ENCODE measurements around the gene KRT79.

KRT79 gene

GRCh38 chr12:52876372-52876771 is 42.3 kb upstream of the KRT79 start:
- no peak for TF ChIP-seq FOXP2 (optimal IDR thresholded peaks at IDR 0.05; ENCODE audit: borderline replicate concordance, extremely low read depth, extremely low read length, insufficient read depth)
- TF ChIP-seq TAF1 (IDR thresholded peaks at IDR 0.05; ENCODE audit: borderline replicate concordance, insufficient read depth, low read length): no peak
- no peak for TF ChIP-seq POLR2AphosphoS5 (IDR thresholded peaks at IDR 0.05; ENCODE audit: low read depth, low read length)
- TF ChIP-seq SIN3A (IDR thresholded peaks at IDR 0.05; ENCODE audit: borderline replicate concordance, insufficient read depth, low read length): no peak
- no peak for TF ChIP-seq REST (IDR thresholded peaks at IDR 0.05; ENCODE audit: insufficient read depth in 1 of 2, low read depth in 2 of 2, low read length in 2 of 2)

- TF ChIP-seq FOXP2 (optimal IDR thresholded peaks at IDR 0.05; ENCODE audit: borderline replicate concordance, extremely low read depth, extremely low read length, insufficient read depth): no peak
- no peak for TF ChIP-seq POLR2AphosphoS5 (IDR thresholded peaks at IDR 0.05; ENCODE audit: low read depth, low read length)
- TF ChIP-seq REST (IDR thresholded peaks at IDR 0.05; ENCODE audit: insufficient read depth in 1 of 2, low read depth in 2 of 2, low read length in 2 of 2): no peak
- TF ChIP-seq TAF1 (IDR thresholded peaks at IDR 0.05; ENCODE audit: borderline replicate concordance, insufficient read depth, low read length): no peak
- no peak for TF ChIP-seq SIN3A (IDR thresholded peaks at IDR 0.05; ENCODE audit: borderline replicate concordance, insufficient read depth, low read length)
Observed at GRCh38 chr12:52874573-52875435, 40.7 kb upstream of the KRT79 start.

- TF ChIP-seq FOXP2 (optimal IDR thresholded peaks at IDR 0.05; ENCODE audit: borderline replicate concordance, extremely low read depth, extremely low read length, insufficient read depth): no peak
- TF ChIP-seq TAF1 (IDR thresholded peaks at IDR 0.05; ENCODE audit: borderline replicate concordance, insufficient read depth, low read length): no peak
- no peak for TF ChIP-seq REST (IDR thresholded peaks at IDR 0.05; ENCODE audit: insufficient read depth in 1 of 2, low read depth in 2 of 2, low read length in 2 of 2)
- TF ChIP-seq POLR2AphosphoS5 (IDR thresholded peaks at IDR 0.05; ENCODE audit: low read depth, low read length): no peak
- no peak for TF ChIP-seq SIN3A (IDR thresholded peaks at IDR 0.05; ENCODE audit: borderline replicate concordance, insufficient read depth, low read length)
Observed at GRCh38 chr12:52873832-52874572, 39.9 kb upstream of the KRT79 start.

- TF ChIP-seq FOXP2 (optimal IDR thresholded peaks at IDR 0.05; ENCODE audit: borderline replicate concordance, extremely low read depth, extremely low read length, insufficient read depth) (no peak), POLR2AphosphoS5 (IDR thresholded peaks at IDR 0.05; ENCODE audit: low read depth, low read length) (no peak), TAF1 (IDR thresholded peaks at IDR 0.05; ENCODE audit: borderline replicate concordance, insufficient read depth, low read length) (no peak), REST (IDR thresholded peaks at IDR 0.05; ENCODE audit: insufficient read depth in 1 of 2, low read depth in 2 of 2, low read length in 2 of 2) (no peak), SIN3A (IDR thresholded peaks at IDR 0.05; ENCODE audit: borderline replicate concordance, insufficient read depth, low read length) (no peak)
Observed at GRCh38 chr12:52873513-52873831, 39.4 kb upstream of the KRT79 start.

All from PFSK-1 (cell line).